WTC11 (cell line): Measurements from ENCODE around the gene BRI3. TPM values are rescaled to one million over a fixed set of nuclear protein-coding genes. Genes with fewer than 3 reads are reported as not detected.

Source experiments
- ATAC-seq: fragments of 200-7000 bp; cut with Tn5 transposase; 2 replicates; pipeline ENCODE4 v1.10.0; 2021; ENCODE audit warnings: mild to moderate bottlenecking, moderate library complexity
- CTCF ChIA-PET: fragments of 300-600 bp; sonication (Branson Sonifier 250); formaldehyde crosslinking; loops from one replicate; lab custom pipeline; 2021; ENCODE audit warnings: antibody characterized with exemption; lab: Charles Lee
- POLR2A ChIA-PET: fragments of 350-600 bp; sonication (Branson Sonifier 250); formaldehyde crosslinking; loops from one replicate; lab custom pipeline; 2021; ENCODE audit warnings: antibody characterized with exemption; lab: Charles Lee
- DNase-seq: peaks from one replicate; pipeline ENCODE4 v3.0.0; 2021; ENCODE audit warnings: low spot score
- H3K27ac Mint-ChIP-seq: 2 replicates; pipeline ENCODE4 v1.8.0; 2021; ENCODE audit warnings: mixed read lengths
- H3K27me3 Mint-ChIP-seq: 2 replicates; pipeline ENCODE4 v1.8.0; 2021; ENCODE audit warnings: low read depth, mild to moderate bottlenecking, moderate library complexity, mixed read lengths
- H3K36me3 Mint-ChIP-seq: 2 replicates; pipeline ENCODE4 v1.8.0; 2021; ENCODE audit warnings: mixed read lengths
- H3K4me1 Mint-ChIP-seq: 2 replicates; pipeline ENCODE4 v1.8.0; 2022; ENCODE audit warnings: mixed read lengths
- H3K4me3 Mint-ChIP-seq: 2 replicates; pipeline ENCODE4 v1.8.0; 2021; ENCODE audit warnings: mild to moderate bottlenecking, moderate library complexity, mixed read lengths
- H3K9me3 Mint-ChIP-seq: 2 replicates; pipeline ENCODE4 v1.8.0; 2021; ENCODE audit warnings: mixed read lengths
- ATF2 ChIP-seq: sonication (generic); formaldehyde crosslinking; IDR thresholded peaks from 2 replicates; pipeline ENCODE4 v1.8.1; 2022; ENCODE audit warnings: low read depth, missing genetic modification reagents, borderline replicate concordance
- ATF3 ChIP-seq: sonication (generic); formaldehyde crosslinking; conservative IDR thresholded peaks from 2 replicates; pipeline ENCODE4 v1.8.1; 2022; ENCODE audit warnings: mild to moderate bottlenecking, missing genetic modification reagents
- CTCF ChIP-seq: fragments of 200-600 bp; IDR thresholded peaks from 2 replicates; pipeline ENCODE4 v1.8.0; 2022; ENCODE audit warnings: antibody characterized with exemption
- ERG ChIP-seq: fragments of 250-450 bp; sonication (Bioruptor Pico); IDR thresholded peaks from 2 replicates; pipeline ENCODE4 v1.8.0; 2021; ENCODE audit warnings: mild to moderate bottlenecking
- FOXJ3 ChIP-seq: sonication (generic); formaldehyde crosslinking; IDR thresholded peaks from 2 replicates; pipeline ENCODE4 v1.9.0; 2021; ENCODE audit warnings: missing genetic modification reagents, mild to moderate bottlenecking, borderline replicate concordance
- GRHL2 ChIP-seq: fragments of 250-450 bp; sonication (Bioruptor Pico); IDR thresholded peaks from 2 replicates; pipeline ENCODE4 v1.8.0; 2022; ENCODE audit warnings: mild to moderate bottlenecking, moderate library complexity; ENCODE audit not compliant: insufficient replicate concordance, severe bottlenecking
- JAZF1 ChIP-seq: fragments of 250-450 bp; sonication (Bioruptor Pico); IDR thresholded peaks from 2 replicates; pipeline ENCODE4 v1.9.0; 2021; ENCODE audit warnings: moderate library complexity, mild to moderate bottlenecking, inconsistent platforms
- KAT7 ChIP-seq: sonication (generic); formaldehyde crosslinking; IDR thresholded peaks from 2 replicates; pipeline ENCODE4 v1.8.1; 2023; ENCODE audit warnings: missing genetic modification reagents, mild to moderate bottlenecking, borderline replicate concordance
- OVOL2 ChIP-seq: fragments of 250-450 bp; sonication (Bioruptor Pico); IDR thresholded peaks from 2 replicates; pipeline ENCODE4 v1.9.0; 2021; ENCODE audit warnings: mild to moderate bottlenecking, borderline replicate concordance
- PRRX2 ChIP-seq: fragments of 250-450 bp; sonication (Bioruptor Pico); IDR thresholded peaks from 2 replicates; pipeline ENCODE4 v1.8.0; 2021; ENCODE audit warnings: mild to moderate bottlenecking
- SOX15 ChIP-seq: fragments of 250-450 bp; sonication (Bioruptor Pico); IDR thresholded peaks from 2 replicates; pipeline ENCODE4 v1.9.0; 2021; ENCODE audit warnings: mild to moderate bottlenecking
- ZNF219 ChIP-seq: sonication (generic); formaldehyde crosslinking; IDR thresholded peaks from 2 replicates; pipeline ENCODE4 v1.8.0; 2023; ENCODE audit warnings: missing genetic modification reagents, mild to moderate bottlenecking, borderline replicate concordance
- ZNF317 ChIP-seq: sonication (generic); formaldehyde crosslinking; IDR thresholded peaks from 2 replicates; pipeline ENCODE4 v1.8.1; 2023; ENCODE audit warnings: low read depth, mild to moderate bottlenecking, moderate library complexity, missing genetic modification reagents, borderline replicate concordance
- ZNF416 ChIP-seq: fragments of 250-450 bp; sonication (Bioruptor Pico); IDR thresholded peaks from 2 replicates; pipeline ENCODE4 v1.9.0; 2021; ENCODE audit warnings: mild to moderate bottlenecking, inconsistent platforms
- ZNF423 ChIP-seq: fragments of 250-450 bp; sonication (Bioruptor Pico); IDR thresholded peaks from 2 replicates; pipeline ENCODE4 v2.1.2; 2022; ENCODE audit warnings: mild to moderate bottlenecking, moderate library complexity
- ZNF532 ChIP-seq: fragments of 250-450 bp; sonication (Bioruptor Pico); IDR thresholded peaks from 2 replicates; pipeline ENCODE4 v1.9.0; 2021; ENCODE audit warnings: mild to moderate bottlenecking, borderline replicate concordance
- ZNF671 ChIP-seq: fragments of 250-450 bp; sonication (Bioruptor Pico); IDR thresholded peaks from 2 replicates; pipeline ENCODE4 v1.8.0; 2021; ENCODE audit warnings: mild to moderate bottlenecking
- ZSCAN18 ChIP-seq: fragments of 250-450 bp; sonication (Bioruptor Pico); IDR thresholded peaks from 2 replicates; pipeline ENCODE4 v2.1.2; 2022; ENCODE audit warnings: mild to moderate bottlenecking, moderate library complexity
- total RNA-seq: library from RNA; stranded (reverse); gene quantifications from 3 replicates; pipeline ENCODE4 v1.2.3, GENCODE V29; 2021

Gene BRI3
- total RNA-seq, 1 experiment from 2014 or later, result 112 TPM

DNA sequence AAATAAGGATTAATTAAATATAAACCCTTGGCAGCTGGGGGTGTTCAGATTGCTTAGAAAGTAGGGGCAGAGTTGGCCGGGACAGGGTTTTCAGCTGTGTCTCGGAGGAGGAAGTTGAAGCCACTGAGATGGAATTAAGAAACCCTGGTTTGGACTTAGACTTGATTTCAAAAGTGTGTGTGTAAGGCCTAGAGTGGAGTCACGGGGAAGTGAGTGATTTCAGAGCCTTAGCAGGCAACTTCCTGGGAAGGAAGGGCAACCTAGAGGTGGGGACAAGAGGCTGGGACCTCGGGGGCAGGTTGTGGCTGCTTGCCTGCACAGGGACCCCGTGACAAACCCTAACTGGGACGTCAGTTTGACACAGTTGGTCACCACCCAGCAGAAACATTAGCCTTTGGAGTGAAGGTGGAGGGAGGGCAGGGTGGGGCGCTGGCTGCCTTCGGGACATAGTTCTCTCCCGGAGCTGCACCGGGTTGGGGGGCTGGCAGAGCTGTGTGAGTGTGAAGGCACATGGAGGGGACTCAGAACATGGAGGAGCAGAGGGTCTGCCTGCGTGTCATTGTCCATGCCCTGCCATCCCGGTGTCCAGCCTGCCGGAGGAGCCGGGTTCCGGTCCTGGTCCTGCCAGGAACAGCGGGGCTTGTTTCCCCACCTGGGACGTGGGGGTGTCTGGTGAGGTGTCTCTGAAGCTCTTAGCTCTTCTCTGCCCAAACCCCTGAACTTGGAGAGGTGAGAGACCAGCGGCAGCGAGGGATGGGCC lies 1.8 kb downstream of the BRI3 start:
- ATAC-seq (no peak), DNase-seq (no peak)
- ChIA-PET CTCF (no interaction called here), POLR2A (no interaction called here)
- no peak for TF ChIP-seq KAT7 (CRISPR knock-in tag)
- no peak for TF ChIP-seq OVOL2 (CRISPR knock-in tag)
- no peak for TF ChIP-seq ZNF671
- no peak for TF ChIP-seq PRRX2
- Mint-ChIP-seq H3K27me3 (no peaks in the 10 kb centered on the region; the same call in 1 of the 2 replicates), H3K4me1 (peaks cover 40% of the 10 kb centered on the region), H3K9me3 (no peaks in the 10 kb centered on the region), H3K4me3 (peak overlapping the region; percentile 90), H3K27ac (0 out of 2 replicates have a peak overlapping the region, but pooled peaks have one; percentile 82), H3K36me3 (peaks cover 5% of the 10 kb centered on the region; the same call in 1 of the 2 replicates)

GRCh38 chr7:98283887-98284222 lies 2.4 kb downstream of the BRI3 start:
- TF ChIP-seq ZSCAN18 (CRISPR knock-in tag), result no peak
- TF ChIP-seq ATF3 (CRISPR knock-in tag), result no peak
- no peak for TF ChIP-seq JAZF1
- TF ChIP-seq ZNF416 (CRISPR knock-in tag), result no peak
- no peak for TF ChIP-seq CTCF
- no peak for TF ChIP-seq ERG (CRISPR knock-in tag)
- no peak for TF ChIP-seq ZNF317 (CRISPR knock-in tag)
- TF ChIP-seq SOX15, result no peak
- TF ChIP-seq FOXJ3 (CRISPR knock-in tag), result no peak
- no peak for TF ChIP-seq ATF2
- TF ChIP-seq ZNF219 (CRISPR knock-in tag), result no peak
- no peak for TF ChIP-seq KAT7 (CRISPR knock-in tag)
- TF ChIP-seq GRHL2 (CRISPR knock-in tag), result no peak
- no peak for TF ChIP-seq ZNF423 (CRISPR knock-in tag)
- TF ChIP-seq ZNF532 (CRISPR knock-in tag), result no peak
- ChIA-PET CTCF (no interaction called here), POLR2A (no interaction called here)
- Mint-ChIP-seq H3K4me1 (peaks cover 38% of the 10 kb centered on the region), H3K27ac (no peak overlapping the region), H3K36me3 (peaks cover 5% of the 10 kb centered on the region; the same call in 1 of the 2 replicates), H3K27me3 (no peaks in the 10 kb centered on the region; the same call in 1 of the 2 replicates), H3K4me3 (peak overlapping the region; percentile 10; the same call in 1 of the 2 replicates), H3K9me3 (no peaks in the 10 kb centered on the region)
- ATAC-seq (no peak), DNase-seq (no peak)
